ENCODE data around the gene DPP10. TPM values are rescaled to one million over a fixed set of nuclear protein-coding genes. Genes with fewer than 3 reads are reported as not detected.

DPP10 gene
- total RNA-seq, 4 donors from 2014 or later, result 1.9 to 4.6 (median 3.9) TPM

GRCh38 chr2:114659880-114660279 is 217.4 kb downstream of the DPP10 start:
- ATAC-seq, result no peak
- TF ChIP-seq EP300 (IDR thresholded peaks at IDR 0.05) (no peak), POLR2A (IDR thresholded peaks at IDR 0.05) (no peak), POLR2AphosphoS5 (IDR thresholded peaks at IDR 0.05) (no peak)
- TF ChIP-seq, protein P1, sequence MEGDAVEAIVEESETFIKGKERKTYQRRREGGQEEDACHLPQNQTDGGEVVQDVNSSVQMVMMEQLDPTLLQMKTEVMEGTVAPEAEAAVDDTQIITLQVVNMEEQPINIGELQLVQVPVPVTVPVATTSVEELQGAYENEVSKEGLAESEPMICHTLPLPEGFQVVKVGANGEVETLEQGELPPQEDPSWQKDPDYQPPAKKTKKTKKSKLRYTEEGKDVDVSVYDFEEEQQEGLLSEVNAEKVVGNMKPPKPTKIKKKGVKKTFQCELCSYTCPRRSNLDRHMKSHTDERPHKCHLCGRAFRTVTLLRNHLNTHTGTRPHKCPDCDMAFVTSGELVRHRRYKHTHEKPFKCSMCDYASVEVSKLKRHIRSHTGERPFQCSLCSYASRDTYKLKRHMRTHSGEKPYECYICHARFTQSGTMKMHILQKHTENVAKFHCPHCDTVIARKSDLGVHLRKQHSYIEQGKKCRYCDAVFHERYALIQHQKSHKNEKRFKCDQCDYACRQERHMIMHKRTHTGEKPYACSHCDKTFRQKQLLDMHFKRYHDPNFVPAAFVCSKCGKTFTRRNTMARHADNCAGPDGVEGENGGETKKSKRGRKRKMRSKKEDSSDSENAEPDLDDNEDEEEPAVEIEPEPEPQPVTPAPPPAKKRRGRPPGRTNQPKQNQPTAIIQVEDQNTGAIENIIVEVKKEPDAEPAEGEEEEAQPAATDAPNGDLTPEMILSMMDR (IDR thresholded peaks at IDR 0.05), result no peak
- Histone ChIP-seq H3K27me3 (no peaks in the 10 kb centered on the region), H3K4me3 (no peak overlapping the region), H3K27ac (no peak overlapping the region), H3K9me3 (no peaks in the 10 kb centered on the region), H3K4me1 (peaks cover 0 to 8% (median 0%) of the 10 kb centered on the region in 3 donors), H3K36me3 (no peaks in the 10 kb centered on the region)
- 64 to 74% methylated on average over 1 to 2 of the region's 2 CpGs for WGBS, 2 donors (ENCODE audit: low coverage in 1 of 2)

- Histone ChIP-seq H3K9me3 (no peaks in the 10 kb centered on the region), H3K4me1 (peaks cover 0 to 8% (median 0%) of the 10 kb centered on the region in 3 donors), H3K36me3 (no peaks in the 10 kb centered on the region), H3K27ac (peak overlapping the region in 2 of 4 donors; percentile 19 to 29), H3K27me3 (no peaks in the 10 kb centered on the region), H3K4me3 (peak overlapping the region; percentile 32 to 57)
- no peak for ATAC-seq
- TF ChIP-seq POLR2AphosphoS5 (IDR thresholded peaks at IDR 0.05) (no peak), POLR2A (IDR thresholded peaks at IDR 0.05) (no peak), EP300 (IDR thresholded peaks at IDR 0.05) (no peak)
- TF ChIP-seq, protein P1 (IDR thresholded peaks at IDR 0.05), result no peak
- WGBS, 2 donors (ENCODE audit: low coverage in 1 of 2), result 80 to 92% methylated on average over 6 of the region's 67 CpGs
These were observed 219.8 kb downstream of the DPP10 start for GRCh38 chr2:114661971-114662939.

GRCh38 chr2:114668415-114668814 is 226.0 kb downstream of the DPP10 start:
- no peak for ATAC-seq
- Histone ChIP-seq H3K27ac (no peak overlapping the region), H3K27me3 (peaks cover 3% of the 10 kb centered on the region), H3K9me3 (no peaks in the 10 kb centered on the region), H3K4me3 (no peak overlapping the region), H3K4me1 (no peaks in the 10 kb centered on the region), H3K36me3 (no peaks in the 10 kb centered on the region)
- TF ChIP-seq POLR2AphosphoS5 (IDR thresholded peaks at IDR 0.05) (no peak), EP300 (IDR thresholded peaks at IDR 0.05) (no peak), POLR2A (IDR thresholded peaks at IDR 0.05) (no peak)
- TF ChIP-seq, protein P1 (IDR thresholded peaks at IDR 0.05), result no peak

GRCh38 chr2:114683251-114683650 is 240.8 kb downstream of the DPP10 start:
- WGBS, 2 donors (ENCODE audit: low coverage in 1 of 2), result 71 to 100% methylated on average over 1 of the region's 1 CpG

More at GRCh38 chr2:114683251-114683650, 240.8 kb downstream of the DPP10 start:
- H3K4me3 ChIP-seq, result no peak overlapping the region
- no peak overlapping the region for H3K27ac ChIP-seq
- TF ChIP-seq POLR2AphosphoS5 (IDR thresholded peaks at IDR 0.05), result no peak
- TF ChIP-seq POLR2A (IDR thresholded peaks at IDR 0.05), result no peak
- TF ChIP-seq, protein P1 (IDR thresholded peaks at IDR 0.05), result no peak
- no peak for TF ChIP-seq EP300 (IDR thresholded peaks at IDR 0.05)
- no peaks in the 10 kb centered on the region for H3K36me3 ChIP-seq
- H3K9me3 ChIP-seq, result no peaks in the 10 kb centered on the region
- peaks cover 10% of the 10 kb centered on the region for H3K27me3 ChIP-seq
- ATAC-seq, result no peak
- no peaks in the 10 kb centered on the region for H3K4me1 ChIP-seq
